Thoracic aorta (tissue), 2 donors: ENCODE data around the gene SUB1. TPM values are rescaled to one million over a fixed set of nuclear protein-coding genes. Genes with fewer than 3 reads are reported as not detected.

Experiments
- ATAC-seq: fragments of 150-250 bp; one replicate; pipeline ENCODE4 v1.8.0; 2017; ENCODE audit warnings: low read depth; ENCODE audit not compliant: insufficient number of reproducible peaks, low FRiP score
- DNase-seq: peaks from one replicate; pipeline ENCODE4 v3.0.0-alpha.2; 2020; ENCODE audit warnings: low spot score
- H3K27ac ChIP-seq, 2 donors: fragments of 200-600 bp; sonication (generic); 1 replicate in 1 of 2; 2 replicates in 1 of 2; pipeline ENCODE4 v1.5.1; 2016; ENCODE audit warnings: mild to moderate bottlenecking in 2 of 2, moderate library complexity in 2 of 2
- H3K27me3 ChIP-seq: fragments of 200-600 bp; sonication (generic); replicated peaks from 2 replicates; pipeline ENCODE4 v1.6.0; 2016; ENCODE audit warnings: mild to moderate bottlenecking; ENCODE audit not compliant: insufficient read depth
- H3K36me3 ChIP-seq: fragments of 200-600 bp; sonication (generic); one replicate; pipeline ENCODE4 v1.5.1; 2016
- H3K4me1 ChIP-seq, 2 donors: fragments of 200-600 bp; sonication (generic); 1 replicate in 1 of 2; 2 replicates in 1 of 2; pipeline versions ENCODE4 v1.5.1 to v1.6.0; 2016; ENCODE audit warnings: low read depth in 2 of 2, mild to moderate bottlenecking in 1 of 2; ENCODE audit not compliant: control insufficient read depth in 1 of 2
- H3K4me3 ChIP-seq: fragments of 200-600 bp; sonication (generic); 2 replicates; pipeline ENCODE4 v1.5.1; 2016; ENCODE audit warnings: mild to moderate bottlenecking
- H3K9me3 ChIP-seq: fragments of 200-600 bp; sonication (generic); 2 replicates; pipeline ENCODE4 v1.5.1; 2016
- total RNA-seq, 2 donors: library from RNA; depleted of rRNA; stranded (reverse); fragments of >200 nt; gene quantifications; one replicate each; pipeline versions ENCODE4 v1.1.0 to v1.2.3, GENCODE V29; 2016
- TF ChIP-seq, protein P1 (sequence below): fragments of 200-600 bp; sonication (generic); IDR thresholded peaks from one replicate; pipeline ENCODE4 v1.5.1; 2019; ENCODE audit warnings: antibody characterized with exemption

The SUB1 gene
- total RNA-seq, 2 donors from 2014 or later: 91.1 to 130 TPM

DNA sequence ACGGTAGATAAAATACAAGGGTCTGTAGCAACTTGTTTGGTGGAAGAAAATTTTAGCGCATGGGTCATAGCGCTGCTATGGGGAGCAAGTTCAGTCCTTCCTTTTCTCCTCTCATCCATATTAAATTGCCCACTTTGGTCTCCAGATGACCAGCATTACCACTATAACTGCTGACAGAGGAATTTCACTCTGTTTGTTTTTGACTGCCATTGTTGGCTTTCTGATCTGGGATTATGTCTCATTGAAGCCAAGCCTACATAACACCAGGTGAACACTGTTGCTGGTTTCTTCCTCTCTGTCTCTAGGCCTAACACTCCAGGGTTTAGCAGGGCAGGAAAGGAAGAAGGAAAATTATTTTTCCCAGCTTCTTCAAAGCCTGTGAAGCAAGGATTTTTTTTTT is 6.6 kb upstream of the SUB1 start:
- ATAC-seq: no peak
- no peak overlapping the region for H3K27ac ChIP-seq
- no peak overlapping the region for H3K4me3 ChIP-seq
- DNase-seq: no peak
- no peaks in the 10 kb centered on the region for H3K36me3 ChIP-seq
- H3K27me3 ChIP-seq: no peaks in the 10 kb centered on the region
- TF ChIP-seq, protein P1, sequence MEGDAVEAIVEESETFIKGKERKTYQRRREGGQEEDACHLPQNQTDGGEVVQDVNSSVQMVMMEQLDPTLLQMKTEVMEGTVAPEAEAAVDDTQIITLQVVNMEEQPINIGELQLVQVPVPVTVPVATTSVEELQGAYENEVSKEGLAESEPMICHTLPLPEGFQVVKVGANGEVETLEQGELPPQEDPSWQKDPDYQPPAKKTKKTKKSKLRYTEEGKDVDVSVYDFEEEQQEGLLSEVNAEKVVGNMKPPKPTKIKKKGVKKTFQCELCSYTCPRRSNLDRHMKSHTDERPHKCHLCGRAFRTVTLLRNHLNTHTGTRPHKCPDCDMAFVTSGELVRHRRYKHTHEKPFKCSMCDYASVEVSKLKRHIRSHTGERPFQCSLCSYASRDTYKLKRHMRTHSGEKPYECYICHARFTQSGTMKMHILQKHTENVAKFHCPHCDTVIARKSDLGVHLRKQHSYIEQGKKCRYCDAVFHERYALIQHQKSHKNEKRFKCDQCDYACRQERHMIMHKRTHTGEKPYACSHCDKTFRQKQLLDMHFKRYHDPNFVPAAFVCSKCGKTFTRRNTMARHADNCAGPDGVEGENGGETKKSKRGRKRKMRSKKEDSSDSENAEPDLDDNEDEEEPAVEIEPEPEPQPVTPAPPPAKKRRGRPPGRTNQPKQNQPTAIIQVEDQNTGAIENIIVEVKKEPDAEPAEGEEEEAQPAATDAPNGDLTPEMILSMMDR: no peak
- H3K4me1 ChIP-seq: no peaks in the 10 kb centered on the region
- no peaks in the 10 kb centered on the region for H3K9me3 ChIP-seq

DNA sequence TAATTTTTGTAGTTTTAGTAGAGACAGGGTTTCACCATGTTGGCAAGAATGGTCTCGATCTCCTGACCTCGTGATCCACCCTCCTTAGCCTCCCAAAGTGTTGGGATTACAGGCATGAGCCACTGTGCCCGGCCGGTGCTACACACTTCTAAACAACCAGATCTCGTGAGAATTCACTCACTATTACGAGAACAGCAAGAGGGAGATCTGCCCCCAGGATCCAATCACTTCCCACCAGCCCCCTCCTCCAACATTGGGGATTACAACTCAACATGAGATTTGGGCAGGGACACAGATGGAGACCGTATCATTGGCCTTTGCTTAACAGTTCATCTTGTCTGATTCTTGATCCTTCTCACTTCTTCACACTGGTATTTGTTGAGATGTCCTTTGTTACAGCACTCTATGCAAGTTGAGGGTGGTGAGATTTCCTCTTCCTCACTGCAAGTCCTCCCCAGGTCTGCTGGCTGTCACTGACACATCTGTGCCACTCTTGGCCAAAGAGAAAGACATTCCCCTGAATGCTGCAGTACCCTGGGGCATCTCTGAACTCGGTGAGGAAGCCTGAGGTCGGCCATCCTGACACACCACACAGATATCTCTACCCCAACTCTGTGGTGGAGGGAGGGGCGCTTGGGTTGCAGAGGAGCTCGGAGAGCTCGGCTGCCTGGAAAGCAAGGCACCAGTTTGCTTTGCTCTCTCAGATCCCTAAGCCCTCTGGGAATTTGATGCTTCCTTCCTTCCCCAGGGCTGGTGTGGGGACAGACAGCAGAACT is 4.2 kb upstream of the SUB1 start:
- TF ChIP-seq, protein P1: no peak
- Histone ChIP-seq H3K27me3 (no peaks in the 10 kb centered on the region), H3K4me3 (no peak overlapping the region), H3K4me1 (no peaks in the 10 kb centered on the region), H3K27ac (no peak overlapping the region), H3K9me3 (no peaks in the 10 kb centered on the region), H3K36me3 (no peaks in the 10 kb centered on the region)
- ATAC-seq (no peak), DNase-seq (no peak)

DNA sequence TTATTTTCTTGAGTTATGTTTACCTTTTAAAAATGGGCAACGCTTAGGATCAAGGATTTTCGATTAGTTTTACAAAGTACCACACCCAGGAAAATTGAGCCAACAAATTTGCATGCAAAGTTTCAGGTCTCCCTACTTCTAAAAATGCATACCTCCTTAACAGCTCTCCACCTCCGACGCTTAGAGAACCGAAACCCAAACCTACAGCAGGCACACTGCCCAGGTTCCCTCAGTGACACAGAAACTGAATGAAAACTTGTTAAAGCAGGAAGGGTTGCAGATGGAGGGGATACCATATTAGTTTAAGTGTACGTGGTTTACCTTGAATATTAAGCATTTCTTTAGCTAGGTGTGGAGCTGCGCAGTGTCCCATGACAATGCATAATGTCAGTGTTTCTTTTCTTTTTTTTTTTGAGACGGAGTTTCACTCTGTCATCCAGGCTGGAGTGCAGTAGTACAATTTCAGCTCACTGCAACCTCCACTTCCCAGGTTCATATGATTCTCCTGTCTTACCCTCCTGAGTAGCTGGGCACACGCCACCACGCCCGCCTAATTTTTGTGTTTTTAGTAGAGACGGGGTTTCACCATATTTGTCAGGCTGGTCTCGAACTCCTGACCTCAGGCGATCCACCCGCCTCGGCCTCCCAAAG is 1.6 kb upstream of the SUB1 start:
- no peak for ATAC-seq

DNA sequence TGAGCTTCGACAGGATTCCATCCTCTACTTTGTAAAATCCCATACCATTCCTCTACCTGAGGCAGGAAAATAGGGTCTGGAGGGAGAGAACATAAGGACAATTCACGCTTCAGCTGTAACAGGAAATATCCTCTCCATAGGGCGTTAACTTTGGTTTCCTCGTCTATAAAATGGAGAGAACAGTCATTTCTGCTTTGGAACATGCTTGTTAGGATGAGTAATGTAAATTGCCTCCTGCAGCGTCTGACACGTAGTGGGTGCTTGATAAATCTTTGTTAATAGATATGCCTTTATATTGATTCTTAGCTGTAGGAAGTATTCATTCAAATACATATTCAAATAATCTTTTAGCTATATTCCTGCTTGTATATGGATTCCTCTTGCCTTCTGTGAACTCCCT is 711 bp upstream of the SUB1 start:
- no peak for DNase-seq
- Histone ChIP-seq H3K27ac (no peak overlapping the region), H3K36me3 (peaks cover 5% of the 10 kb centered on the region), H3K4me1 (peaks cover 23 to 30% of the 10 kb centered on the region in 2 donors), H3K27me3 (no peaks in the 10 kb centered on the region), H3K4me3 (peak overlapping the region; percentile 97), H3K9me3 (no peaks in the 10 kb centered on the region)
- no peak for ATAC-seq
- TF ChIP-seq, protein P1: no peak

More for the DNA sequence above, 1.6 kb upstream of the SUB1 start:
- no peak for DNase-seq
- no peak overlapping the region for H3K4me3 ChIP-seq
- no peaks in the 10 kb centered on the region for H3K9me3 ChIP-seq
- no peaks in the 10 kb centered on the region for H3K27me3 ChIP-seq
- H3K4me1 ChIP-seq: peaks cover 18 to 20% of the 10 kb centered on the region in 2 donors
- TF ChIP-seq, protein P1: no peak
- H3K36me3 ChIP-seq: no peaks in the 10 kb centered on the region
- H3K27ac ChIP-seq: no peak overlapping the region

DNA sequence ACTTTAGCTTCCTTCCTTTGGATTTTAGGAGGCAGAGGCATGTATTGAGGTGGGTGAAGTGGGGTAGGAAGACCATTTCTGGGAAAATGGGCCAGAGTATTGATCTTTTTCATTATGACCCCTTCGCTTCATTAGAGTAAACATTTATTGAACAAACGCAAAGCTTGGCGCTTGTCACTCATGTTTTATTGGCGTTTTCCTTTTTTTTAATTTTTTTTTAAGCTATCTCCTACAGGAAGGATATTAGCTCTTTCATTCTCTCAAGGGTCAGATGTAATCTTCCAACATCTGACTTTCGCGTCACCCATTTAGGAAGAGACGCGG is 273 bp upstream of the SUB1 start:
- H3K9me3 ChIP-seq: no peaks in the 10 kb centered on the region
- TF ChIP-seq, protein P1: no peak
- peak overlapping the region; percentile 97 for H3K4me3 ChIP-seq
- peaks cover 23 to 34% of the 10 kb centered on the region in 2 donors for H3K4me1 ChIP-seq
- no peak for ATAC-seq
- H3K36me3 ChIP-seq: peaks cover 5% of the 10 kb centered on the region
- no peaks in the 10 kb centered on the region for H3K27me3 ChIP-seq
- DNase-seq: no peak
- peak overlapping the region; percentile 100 for H3K27ac ChIP-seq
